ENCODE data around the gene AGPAT4.

Gene AGPAT4

DNA sequence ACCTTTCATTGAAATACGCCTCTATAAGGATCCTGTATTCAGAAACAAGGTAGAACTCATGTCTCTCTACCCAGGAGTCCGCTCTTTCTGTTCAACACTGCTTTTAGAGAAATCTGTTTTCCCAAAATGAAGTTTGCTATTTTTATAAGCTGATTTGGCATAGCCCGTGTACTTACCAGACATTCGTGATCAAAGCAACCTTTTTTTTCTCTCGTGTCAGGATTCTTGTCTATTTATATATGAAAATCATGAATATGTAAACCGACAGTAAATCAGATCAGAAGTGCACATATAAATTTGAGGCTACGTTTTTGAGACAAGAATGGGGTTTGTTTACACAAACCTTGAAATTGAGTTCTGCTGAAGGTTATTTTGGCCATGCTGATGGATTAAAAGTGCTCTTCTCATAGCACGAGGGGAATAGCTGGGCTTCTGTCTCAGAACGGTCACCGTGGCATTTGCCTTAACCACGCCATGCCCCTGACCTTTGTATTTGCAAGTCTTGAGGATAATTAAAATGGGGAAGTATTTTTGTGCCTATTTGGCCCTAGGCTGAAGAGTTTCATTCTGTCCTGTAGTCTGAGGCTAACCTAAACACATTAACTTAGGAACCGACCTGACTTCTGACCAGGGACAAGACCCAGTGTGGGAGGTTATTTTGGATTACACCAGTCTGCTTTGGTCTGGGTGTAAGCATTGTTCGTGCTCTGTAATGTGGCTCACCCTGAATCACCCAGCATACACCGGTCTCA, 163.7 kb downstream of the AGPAT4 start:
- DNase-seq (ENCODE audit: low read depth in 2 of 2) = no peak

DNA sequence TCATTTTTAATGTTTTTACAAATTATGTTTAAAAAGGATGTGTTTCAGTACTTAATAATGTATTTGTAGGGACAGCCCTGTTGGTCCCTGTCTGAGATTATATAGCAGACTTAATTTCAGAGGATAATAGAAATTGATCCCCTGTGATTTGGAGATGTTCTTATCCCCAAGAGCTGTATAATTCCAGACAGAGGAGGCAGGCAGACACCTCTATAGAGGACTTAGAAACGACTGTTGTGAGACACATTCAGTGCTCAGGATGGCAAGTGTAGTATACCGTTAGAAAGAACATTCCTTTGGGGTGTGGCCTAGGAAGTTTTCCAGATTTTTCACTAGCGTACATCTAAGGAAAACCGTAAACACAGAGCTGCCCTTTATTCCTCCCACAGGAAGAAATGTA, 164.5 kb downstream of the AGPAT4 start:
- DNase-seq (ENCODE audit: low read depth in 2 of 2) = no peak

DNA sequence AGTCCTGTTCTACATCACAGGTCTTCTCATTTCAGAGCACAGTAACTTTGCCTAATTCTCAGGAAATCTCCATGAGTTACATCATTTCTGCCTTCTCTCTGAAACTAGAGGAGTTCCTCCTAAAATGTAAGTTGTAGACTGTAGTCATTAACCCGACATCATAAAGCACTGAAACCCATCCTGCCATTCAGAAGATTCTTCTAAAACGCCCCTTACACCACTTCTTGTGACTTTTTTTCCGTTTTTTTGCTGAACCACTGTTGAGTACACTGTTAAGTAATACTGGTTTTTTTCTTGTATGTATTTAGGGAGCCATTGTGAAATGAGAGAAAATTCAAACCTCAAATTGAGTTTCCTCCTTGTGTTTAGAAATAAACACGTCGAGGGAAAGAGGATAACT, 164.9 kb downstream of the AGPAT4 start:
- no peak for DNase-seq (ENCODE audit: low read depth in 2 of 2)

DNA sequence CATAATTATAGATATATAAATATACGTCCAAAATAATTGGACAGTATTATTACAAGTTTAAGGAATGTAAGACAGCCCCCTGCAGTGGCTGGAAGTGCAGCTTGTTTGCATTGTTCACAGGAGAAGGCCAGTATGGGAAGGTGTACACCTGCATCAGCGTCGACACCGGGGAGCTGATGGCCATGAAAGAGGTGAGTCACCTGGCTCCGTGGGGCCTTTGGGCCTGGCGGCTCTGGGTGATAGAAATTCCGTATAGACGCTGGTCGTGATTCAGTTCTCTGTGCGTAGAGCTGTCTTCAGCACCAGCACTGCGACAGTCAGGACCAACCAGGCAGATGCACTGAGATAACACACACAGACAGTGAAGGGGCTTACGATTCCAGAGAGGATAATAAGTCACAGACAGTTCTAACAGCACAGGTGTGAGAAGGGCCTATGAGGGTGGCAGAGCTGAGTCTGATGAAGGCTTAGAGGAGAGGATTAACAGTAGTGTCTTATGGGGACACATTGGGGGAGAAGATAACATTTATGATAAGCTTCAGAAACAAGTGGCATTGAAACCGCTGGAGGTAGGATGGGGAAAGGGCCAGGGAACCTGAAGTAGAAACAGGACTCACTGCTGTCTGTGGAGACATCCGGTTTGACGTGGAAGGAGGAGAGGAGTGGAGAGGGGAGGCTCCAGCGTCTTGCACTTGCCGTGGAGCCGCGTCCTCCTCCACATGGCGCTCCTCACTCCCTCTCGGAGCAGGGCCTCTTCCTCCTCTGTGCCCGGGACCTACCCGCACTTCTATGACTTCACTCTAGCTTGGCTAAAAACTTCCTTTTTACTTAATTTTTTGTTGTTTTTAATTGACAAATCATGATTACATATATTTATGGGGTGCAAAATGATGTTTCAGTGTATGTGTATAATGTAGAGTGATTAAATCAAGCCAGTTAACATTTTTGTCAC, 165.8 kb downstream of the AGPAT4 start:
- no peak for DNase-seq (ENCODE audit: low read depth in 2 of 2)

DNA sequence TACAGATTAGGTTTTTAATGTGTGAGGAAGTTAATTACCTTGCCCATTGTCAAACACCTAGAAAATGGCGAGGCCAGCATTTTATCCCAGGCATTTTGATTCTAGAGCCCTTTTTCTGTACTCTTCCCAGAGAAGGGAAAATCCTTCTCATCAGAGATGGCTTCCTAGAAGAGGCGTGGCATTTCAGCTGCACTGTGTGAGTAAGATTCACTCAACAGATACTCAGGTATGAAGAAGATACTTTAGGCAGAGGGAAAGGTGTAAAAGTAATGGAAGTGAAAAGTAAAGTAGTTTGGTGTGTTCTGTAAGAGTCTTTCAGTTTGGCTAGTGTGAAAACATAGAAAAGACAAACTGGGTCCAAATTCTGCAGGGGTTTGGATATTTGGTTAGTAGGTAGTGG, 168.5 kb downstream of the AGPAT4 start:
- no peak for DNase-seq (ENCODE audit: low read depth in 2 of 2)

DNA sequence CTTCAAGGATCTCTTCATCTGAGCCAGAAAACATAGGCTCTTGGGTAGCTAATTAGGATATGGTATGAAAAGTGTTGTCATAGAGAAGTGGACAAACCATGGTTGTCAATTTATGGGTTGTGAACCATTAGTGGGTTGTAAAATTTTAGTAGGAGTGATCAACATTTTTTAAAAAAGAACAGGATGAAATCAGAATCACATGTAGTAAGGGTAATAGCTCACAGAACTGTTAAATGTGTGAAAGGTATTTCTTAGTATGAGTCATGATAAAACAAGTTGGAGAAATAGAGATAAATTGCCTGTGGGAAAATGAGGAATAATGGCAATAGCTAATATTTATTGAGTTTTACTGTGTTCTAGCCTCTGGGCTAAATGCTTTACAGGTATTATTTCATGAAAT, 168.9 kb downstream of the AGPAT4 start:
- DNase-seq (ENCODE audit: low read depth in 2 of 2) = no peak

DNA sequence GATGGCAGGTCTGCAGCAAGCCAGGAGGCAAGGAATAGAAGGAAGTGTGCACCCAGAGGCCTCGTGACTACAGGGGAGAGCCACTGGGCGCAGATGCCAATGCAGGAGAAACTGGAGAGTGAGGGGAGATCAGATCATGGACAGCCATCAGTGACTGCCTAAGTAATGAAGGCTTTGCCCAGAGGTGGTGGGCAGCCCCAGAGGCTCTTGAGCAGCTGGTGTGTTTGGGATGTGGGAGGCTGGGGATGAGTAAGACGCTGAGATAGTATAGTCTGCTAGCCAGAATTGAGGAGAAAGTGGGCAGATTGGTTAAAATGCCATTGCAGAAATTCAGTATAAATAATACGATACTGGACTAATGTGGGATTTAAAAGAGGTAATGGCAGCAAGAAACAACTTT, 170.4 kb downstream of the AGPAT4 start:
- DNase-seq (ENCODE audit: low read depth in 2 of 2) = no peak

DNA sequence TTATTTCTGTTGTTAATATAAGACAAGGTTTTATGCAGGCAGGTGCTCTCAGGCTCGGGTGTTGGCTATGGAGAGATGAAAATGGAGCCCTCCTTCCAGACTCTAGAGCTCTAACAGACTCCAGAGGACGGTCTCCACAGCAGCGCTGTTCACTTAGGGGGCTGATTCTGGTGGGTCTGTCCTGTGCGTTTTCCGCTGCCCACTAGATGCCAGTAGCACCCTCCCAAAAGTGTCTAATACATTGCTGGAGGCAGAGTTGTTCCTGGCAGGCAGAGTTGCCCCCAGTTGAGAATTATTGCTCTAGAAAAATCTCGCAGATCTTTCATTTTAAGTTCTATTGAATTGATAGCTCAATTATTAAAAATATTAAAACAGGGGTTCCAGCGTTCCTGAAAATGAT, 172.3 kb downstream of the AGPAT4 start:
- no peak for DNase-seq (ENCODE audit: low read depth in 2 of 2)

DNA sequence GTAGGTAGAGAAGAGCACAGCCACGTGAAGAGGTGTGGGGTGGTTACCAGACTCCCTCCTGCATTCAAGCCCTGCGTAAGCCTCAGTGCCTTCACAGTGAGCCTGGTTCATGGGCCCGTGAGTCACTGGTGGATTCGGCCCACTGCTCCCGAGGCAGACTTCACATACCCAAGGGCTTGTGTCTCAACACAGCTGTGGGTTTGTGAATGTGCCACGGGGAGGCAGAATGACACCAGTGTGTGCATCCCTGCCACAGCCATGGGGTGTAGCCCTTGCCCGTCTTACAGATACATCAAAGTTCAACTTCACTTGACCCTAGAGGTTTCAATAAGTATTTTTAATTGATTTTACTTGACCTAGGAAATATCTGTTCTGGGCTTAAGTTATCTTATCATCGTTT, 173.8 kb downstream of the AGPAT4 start:
- no peak for DNase-seq (ENCODE audit: low read depth in 2 of 2)

DNA sequence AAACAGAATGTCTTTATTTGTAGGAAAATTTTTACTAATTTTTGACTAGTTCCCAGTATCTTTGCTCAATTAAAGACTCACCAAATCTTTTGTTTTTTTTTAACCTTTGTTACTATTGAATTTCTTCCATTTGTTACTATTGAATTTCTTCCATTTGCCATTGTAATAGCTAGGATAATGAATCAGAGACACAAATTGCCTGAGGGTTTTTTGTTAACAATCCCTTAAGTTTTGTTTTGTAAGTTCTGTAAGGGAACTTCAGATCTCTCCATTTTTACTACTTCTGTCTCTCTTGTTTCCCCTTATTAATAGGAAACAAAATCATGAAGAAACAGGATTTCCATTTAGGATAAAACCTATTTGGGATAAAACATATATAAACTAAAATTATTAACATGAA, 177.9 kb downstream of the AGPAT4 start:
- no peak for DNase-seq (ENCODE audit: low read depth in 2 of 2)

DNA sequence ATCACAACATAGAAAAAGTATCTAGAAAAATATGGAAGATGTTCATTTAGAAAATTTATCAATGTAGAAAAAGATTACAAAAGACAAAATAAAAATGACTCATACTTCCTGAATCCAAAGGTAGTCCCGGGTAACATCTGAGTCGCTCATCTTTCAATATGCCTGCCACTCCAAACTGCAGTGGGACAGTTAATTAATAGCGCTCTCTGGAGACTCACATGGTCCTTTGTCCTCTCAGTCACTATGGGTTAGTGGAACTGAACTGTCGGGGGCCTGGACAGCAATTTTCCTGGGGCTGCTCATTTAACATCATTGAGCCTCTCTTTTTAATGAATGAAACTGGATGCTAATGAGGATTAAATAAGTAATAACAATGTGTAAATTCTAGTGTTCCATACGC, 178.9 kb downstream of the AGPAT4 start:
- no peak for DNase-seq (ENCODE audit: low read depth in 2 of 2)

DNA sequence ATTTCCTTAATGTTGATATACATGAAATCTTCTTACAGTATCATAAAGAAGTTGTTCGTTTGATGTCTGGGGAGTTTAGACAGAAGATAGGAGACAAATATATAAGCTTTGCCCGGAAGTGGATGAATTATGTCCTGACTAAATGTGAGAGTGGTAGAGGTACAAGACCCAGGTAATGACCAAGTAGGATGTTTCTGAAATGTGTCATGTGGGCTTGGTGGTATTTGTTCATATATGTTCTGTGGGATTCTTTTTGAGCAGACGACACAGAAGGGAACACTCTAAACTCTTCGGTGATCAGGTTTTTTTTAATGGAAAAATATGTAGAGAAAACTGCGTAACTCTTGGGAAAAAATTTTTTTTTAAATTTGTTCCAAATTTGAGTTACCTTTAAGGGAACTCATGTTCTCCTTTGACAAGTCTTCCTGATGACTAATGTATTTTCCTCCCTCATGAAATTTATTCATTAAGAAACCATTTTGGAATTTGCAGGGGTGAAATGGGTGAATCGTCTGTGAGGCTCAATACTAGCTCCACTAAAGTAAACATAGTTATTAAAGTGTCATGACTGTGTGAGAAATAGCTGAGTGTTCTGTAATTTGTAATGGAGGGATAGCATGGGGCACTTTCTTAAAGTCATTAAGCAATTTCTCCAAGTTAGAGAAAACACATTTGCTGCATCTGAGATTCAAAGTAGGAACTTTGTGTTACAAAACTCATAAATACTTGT, 181.7 kb downstream of the AGPAT4 start:
- no peak for DNase-seq (ENCODE audit: low read depth in 2 of 2)

DNA sequence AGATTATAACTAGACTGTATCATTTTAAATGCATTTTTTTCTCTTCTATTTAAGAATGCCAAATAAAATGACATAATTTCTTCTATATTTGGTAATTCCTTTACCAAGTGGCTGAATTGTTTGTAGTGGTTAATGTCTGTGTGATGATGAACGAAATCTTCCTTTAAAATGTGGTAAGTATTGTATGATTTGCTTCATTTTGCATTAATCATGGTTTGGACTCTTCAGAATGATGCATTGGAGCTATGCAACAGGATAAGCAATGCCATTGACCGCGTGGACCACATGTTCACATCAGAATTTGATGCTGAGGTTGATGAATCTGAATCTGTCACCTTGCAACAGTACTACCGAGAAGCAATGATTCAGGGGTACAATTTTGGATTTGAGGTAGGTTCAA, 182.7 kb downstream of the AGPAT4 start:
- DNase-seq (ENCODE audit: low read depth in 2 of 2) = no peak

DNA sequence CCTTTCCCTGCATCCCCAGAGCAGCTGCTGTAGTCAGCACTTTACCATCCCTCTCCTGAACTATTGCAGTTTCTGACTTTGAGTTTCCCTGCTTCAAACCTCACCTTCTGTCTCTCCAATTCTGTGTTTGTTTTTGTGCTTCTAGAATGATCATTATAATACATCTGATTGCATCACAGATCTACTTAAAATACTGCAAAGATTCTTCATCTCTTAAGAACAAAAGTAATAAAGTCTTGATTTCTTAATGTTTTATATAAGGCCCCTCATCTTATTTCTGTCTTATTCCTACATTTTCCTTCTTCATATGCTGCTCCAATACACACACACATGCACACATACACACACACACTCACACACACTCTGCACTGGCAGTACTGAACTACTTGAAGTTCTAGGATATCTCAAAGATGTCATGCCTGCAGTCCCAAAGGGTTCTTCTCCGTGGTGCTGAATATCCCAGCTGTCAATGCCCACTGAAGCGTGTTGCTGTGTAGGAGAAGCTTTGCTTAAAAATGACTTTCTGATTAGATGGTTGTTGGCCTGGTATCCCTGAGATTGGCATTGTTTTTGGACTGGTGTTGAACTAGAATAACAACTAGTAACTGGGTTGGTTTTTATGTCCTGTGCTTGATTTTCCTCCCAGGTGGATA, 185.1 kb downstream of the AGPAT4 start:
- DNase-seq (ENCODE audit: low read depth in 2 of 2) = no peak

DNA sequence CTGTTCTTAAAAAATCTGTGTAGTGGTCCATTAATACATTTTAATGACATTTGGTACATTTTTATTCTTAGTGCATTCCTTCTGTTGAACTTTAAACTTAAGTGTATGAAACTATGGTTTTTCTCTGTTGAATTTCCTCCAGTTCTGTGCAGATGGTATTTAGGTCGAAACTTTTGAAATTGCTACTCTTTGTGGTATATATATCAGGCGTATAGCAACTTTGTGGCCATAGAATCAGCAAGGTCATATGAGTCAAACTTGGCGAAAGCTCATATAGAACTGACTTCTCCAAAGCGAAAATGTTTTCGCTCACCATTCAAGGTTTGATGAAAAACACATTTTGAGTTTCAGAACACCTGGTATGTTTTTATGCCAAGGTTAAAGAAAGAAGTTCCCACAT, 188.6 kb downstream of the AGPAT4 start:
- no peak for DNase-seq (ENCODE audit: low read depth in 2 of 2)

DNA sequence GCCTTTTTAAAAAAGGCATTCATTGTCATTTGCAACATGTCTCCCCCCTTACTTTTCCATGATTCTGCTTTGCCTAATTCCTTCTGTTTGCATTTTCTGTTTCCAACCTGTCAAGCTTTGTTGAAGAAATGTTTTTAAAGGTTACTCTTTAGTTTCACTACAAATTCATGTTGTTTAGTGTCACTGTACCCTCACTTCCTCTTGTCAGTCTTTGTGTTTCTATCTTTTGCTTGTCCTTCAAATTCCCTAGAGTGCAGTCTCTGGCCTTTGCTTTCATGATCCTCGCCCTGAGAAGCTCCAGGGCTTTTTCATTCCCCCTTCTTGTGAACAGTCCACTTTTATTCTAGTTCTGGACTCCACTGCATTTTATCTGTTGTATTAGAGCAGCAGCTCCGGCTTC, 191.6 kb downstream of the AGPAT4 start:
- no peak for DNase-seq (ENCODE audit: low read depth in 2 of 2)

DNA sequence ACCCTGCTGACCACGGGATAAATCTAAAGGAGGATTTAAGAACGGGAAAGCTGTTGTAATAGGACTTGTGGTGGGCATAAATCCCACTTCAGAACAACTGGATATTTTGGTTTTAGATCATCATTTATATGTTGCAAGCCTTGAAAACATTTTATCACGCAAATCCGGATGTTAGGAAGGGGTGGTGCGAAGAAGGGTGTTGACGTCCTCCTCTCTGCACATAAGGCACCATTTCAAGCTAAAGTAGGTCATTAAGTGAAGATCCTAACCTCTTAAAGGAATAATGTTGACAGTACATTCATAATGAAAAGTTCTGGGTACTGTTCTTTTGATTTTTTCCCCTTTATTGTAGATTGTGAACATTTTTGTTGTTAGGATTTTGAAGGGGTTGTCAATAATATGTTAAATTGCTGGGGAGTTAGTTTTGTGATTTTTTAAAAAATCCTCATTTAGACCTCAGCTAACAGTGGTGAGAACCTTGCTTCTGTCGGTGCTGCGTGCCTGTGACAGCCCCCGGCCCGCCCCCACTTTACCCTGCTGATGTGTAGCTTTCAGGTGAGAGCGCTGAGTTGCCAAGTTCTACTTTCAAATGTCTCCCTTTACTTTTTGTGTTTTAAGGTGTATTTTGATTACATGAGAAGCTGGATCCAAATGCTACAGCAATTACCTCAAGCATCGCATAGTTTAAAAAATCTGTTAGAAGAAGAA, 193.4 kb downstream of the AGPAT4 start:
- no peak for DNase-seq (ENCODE audit: low read depth in 2 of 2)

Measured in stimulated activated CD8-positive, alpha-beta memory T cell treated with anti-CD3 and anti-CD28 coated beads, Interleukin-7, amount 100 ng/mL, for 1 hour (primary cell).